Measurements from ENCODE around the gene EIF4A3. TPM values are rescaled to one million over a fixed set of nuclear protein-coding genes. Genes with fewer than 3 reads are reported as not detected.

EIF4A3 gene
- total and polyA plus RNA-seq, 12 donors: 16.2 to 51.0 (median 34.3) TPM

DNA sequence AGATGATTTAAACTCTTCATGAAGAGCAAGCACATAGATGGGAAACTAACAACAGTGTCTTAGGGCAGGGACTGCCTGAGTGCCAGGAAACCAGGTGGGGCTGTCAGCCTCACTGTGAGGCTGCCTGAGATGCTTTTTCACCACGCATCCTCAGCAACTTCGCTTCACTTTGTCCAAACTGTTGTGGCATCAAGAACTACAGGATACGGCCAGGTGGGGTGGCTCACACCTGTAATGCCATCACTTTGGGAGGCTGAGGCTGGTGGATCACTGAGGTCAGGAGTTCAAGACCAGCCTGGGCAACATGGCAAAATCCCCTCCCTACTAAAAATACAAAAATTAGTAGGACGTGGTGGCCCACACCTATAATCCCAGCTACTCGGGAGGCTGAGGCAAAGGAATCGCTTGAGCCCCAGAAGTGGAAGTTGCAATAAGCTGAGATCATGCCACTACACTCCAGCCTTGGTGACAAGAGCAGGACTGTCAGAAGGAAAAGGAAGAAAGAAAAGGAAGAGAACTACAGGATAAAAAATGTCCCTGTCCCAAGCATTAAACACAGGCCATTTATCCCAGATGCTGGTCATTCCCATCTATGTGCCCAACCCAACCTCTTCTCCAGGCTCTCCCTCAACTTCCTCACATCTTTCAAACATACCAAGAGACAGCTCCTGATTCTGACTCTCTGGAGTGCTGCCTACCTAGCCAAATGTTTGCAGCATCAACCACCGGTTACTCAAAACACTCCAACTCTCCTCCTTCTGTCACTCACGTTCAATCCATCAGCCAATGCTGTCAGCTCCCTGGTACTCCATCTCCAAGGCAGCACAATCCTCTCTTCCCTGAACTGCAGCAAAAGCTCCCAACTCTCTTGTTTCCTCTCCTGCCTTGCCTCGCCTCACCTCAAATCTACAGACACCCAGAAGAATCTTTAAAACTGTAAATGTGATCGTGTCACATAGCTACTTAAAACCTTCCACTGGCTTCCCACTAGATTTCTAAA is 1.6 kb downstream of the EIF4A3 start:
- peak overlapping the region in 5 of 10 donors; percentile 91 to 97 (median 95) for H3K27ac ChIP-seq
- DNase-seq: no peak
- WGBS, 2 donors: 44 to 51% methylated on average over 10 of the region's 10 CpGs

DNA sequence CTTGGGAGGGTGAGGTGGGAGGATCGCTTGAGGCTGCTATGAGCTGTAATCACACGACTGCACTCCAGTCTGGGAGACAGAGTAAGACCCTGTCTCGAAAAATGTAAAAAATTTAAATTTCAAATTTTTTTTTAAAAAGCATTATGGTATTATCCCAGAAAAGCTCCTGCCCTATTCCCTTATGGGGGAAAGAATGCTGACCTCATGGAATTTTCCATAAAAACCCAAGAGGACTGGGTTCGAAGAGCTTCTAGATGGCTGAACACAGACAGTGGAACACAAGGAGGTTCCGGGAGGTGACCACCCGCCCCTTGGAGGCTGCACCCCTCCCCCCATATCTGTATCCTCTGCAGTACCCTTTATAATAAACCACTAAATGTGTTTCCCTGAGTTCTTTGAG is 4.0 kb downstream of the EIF4A3 start:
- 88 to 92% methylated on average over 6 of the region's 6 CpGs for whole genome bisulfite sequencing, 2 donors
- peaks cover 0 to 23% (median 15%) of the 10 kb centered on the region in 9 donors for H3K4me1 ChIP-seq
- intact Hi-C loops (cut with DNase I): loop anchor here in 3 of 10 donors (10.0 kb wide), 3 partner anchors 112 to 132 kb away; partner anchors contain the start of gene RNF213 (in 1 of the 3)

More for the DNA sequence above, 1.6 kb downstream of the EIF4A3 start:
- Histone ChIP-seq H3K9me3 (no peaks in the 10 kb centered on the region), H3K27me3 (no peaks in the 10 kb centered on the region), H3K4me3 (peak overlapping the region; percentile 83 to 99 (median 94)), H3K36me3 (peaks cover 0 to 44% (median 30%) of the 10 kb centered on the region in 9 donors), H3K4me1 (peaks cover 0 to 40% (median 20%) of the 10 kb centered on the region in 9 donors)
- TF ChIP-seq, protein P1, sequence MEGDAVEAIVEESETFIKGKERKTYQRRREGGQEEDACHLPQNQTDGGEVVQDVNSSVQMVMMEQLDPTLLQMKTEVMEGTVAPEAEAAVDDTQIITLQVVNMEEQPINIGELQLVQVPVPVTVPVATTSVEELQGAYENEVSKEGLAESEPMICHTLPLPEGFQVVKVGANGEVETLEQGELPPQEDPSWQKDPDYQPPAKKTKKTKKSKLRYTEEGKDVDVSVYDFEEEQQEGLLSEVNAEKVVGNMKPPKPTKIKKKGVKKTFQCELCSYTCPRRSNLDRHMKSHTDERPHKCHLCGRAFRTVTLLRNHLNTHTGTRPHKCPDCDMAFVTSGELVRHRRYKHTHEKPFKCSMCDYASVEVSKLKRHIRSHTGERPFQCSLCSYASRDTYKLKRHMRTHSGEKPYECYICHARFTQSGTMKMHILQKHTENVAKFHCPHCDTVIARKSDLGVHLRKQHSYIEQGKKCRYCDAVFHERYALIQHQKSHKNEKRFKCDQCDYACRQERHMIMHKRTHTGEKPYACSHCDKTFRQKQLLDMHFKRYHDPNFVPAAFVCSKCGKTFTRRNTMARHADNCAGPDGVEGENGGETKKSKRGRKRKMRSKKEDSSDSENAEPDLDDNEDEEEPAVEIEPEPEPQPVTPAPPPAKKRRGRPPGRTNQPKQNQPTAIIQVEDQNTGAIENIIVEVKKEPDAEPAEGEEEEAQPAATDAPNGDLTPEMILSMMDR (IDR thresholded peaks at IDR 0.05): no peak
- no peak for ATAC-seq
- intact Hi-C loops (cut with DNase I): loop anchor here in 7 of 10 donors (2.0 to 10.0 kb wide), 9 partner anchors 42 to 129 kb away; partner anchors contain the start of genes RNF213 (in 4 of the 7), GAA (in 2 of the 7), SGSH (in 1 of the 7) and SLC26A11 (in 1 of the 7)

DNA sequence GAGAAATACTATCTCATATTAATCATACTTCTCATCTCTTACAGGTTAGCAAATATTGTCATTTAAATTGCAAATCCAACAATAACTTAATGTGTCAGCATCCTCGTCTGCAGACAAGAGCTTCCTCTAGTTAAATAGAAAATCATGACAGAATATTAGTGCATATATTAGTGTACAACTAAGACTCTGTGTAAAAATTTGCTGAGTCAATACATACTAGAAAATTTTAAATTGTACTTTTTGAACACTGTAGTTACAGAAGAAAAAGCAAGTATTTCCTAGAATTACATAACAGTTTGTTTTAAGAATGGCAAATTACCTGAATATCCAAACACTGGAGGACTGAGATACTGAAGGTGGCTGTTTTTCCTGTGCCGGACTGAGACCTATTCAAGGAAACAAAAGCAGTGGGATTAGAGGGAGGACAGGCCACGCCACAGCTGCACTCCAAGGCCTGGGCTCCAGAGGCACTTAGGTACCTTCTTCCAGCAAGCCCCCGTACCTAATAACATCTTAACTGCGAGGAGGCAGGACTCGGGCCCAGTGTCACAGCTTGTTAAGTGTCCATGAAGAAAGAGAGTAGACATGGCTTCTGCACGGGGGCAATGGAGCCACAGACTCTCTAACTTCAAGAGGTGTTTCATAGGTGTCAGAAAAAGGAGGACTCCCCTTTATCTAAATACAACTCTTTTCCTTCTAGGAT is 5.3 kb downstream of the EIF4A3 start:
- TF ChIP-seq, protein P1 (IDR thresholded peaks at IDR 0.05): no peak
- Histone ChIP-seq H3K4me3 (no peak overlapping the region), H3K9me3 (no peaks in the 10 kb centered on the region), H3K27me3 (no peaks in the 10 kb centered on the region), H3K4me1 (peaks cover 0 to 22% (median 14%) of the 10 kb centered on the region in 9 donors), H3K36me3 (peaks cover 0 to 81% (median 68%) of the 10 kb centered on the region in 9 donors), H3K27ac (no peak overlapping the region)
- ATAC-seq: no peak
- no peak for DNase-seq
- intact Hi-C loops (cut with DNase I): loop anchor here in 3 of 10 donors (10.0 kb wide), 3 partner anchors 113 to 133 kb away; partner anchors contain the start of gene RNF213 (in 1 of the 3)
- 93 to 94% methylated on average over 7 of the region's 7 CpGs for WGBS, 2 donors

More for the DNA sequence above, 4.0 kb downstream of the EIF4A3 start:
- DNase-seq: no peak
- Histone ChIP-seq H3K36me3 (peaks cover 0 to 68% (median 54%) of the 10 kb centered on the region in 9 donors), H3K27ac (no peak overlapping the region), H3K4me3 (no peak overlapping the region), H3K27me3 (no peaks in the 10 kb centered on the region), H3K9me3 (no peaks in the 10 kb centered on the region)
- no peak for ATAC-seq
- TF ChIP-seq, protein P1 (IDR thresholded peaks at IDR 0.05): no peak

All from heart right ventricle (tissue), 16 donors.